ENCODE results near the gene PPP1R11.
A peak's percentile ranks its signal among the peaks of the same experiment; 100 is the strongest.

Gene PPP1R11

GRCh38 chr6:30100154-30100553 lies 33.2 kb downstream of the PPP1R11 start:
- Histone ChIP-seq H3K9ac (ENCODE audit: low read length) (no peak overlapping the region), H3K36me3 (ENCODE audit: control insufficient read depth, insufficient read depth, low read length) (no peaks in the 10 kb centered on the region), H3K27ac (ENCODE audit: low read depth, low read length) (no peak overlapping the region), H3K4me1 (ENCODE audit: control insufficient read depth, insufficient read depth, low read length) (peaks cover 31% of the 10 kb centered on the region), H3K27me3 (ENCODE audit: control insufficient read depth, insufficient read depth, low read length) (peaks cover 91% of the 10 kb centered on the region), H3K9me3 (ENCODE audit: control insufficient read depth, insufficient read depth, low read depth, low read length) (no peaks in the 10 kb centered on the region), H3K4me3 (ENCODE audit: low read depth, low read length) (peak overlapping the region; percentile 67)

GRCh38 chr6:30100585-30101443 lies 33.8 kb downstream of the PPP1R11 start:
- H3K4me3 ChIP-seq (ENCODE audit: low read depth, low read length): peak overlapping the region; percentile 67
- H3K27ac ChIP-seq (ENCODE audit: low read depth, low read length): no peak overlapping the region
- H3K36me3 ChIP-seq (ENCODE audit: control insufficient read depth, insufficient read depth, low read length): no peaks in the 10 kb centered on the region
- H3K4me1 ChIP-seq (ENCODE audit: control insufficient read depth, insufficient read depth, low read length): peaks cover 27% of the 10 kb centered on the region
- no peaks in the 10 kb centered on the region for H3K9me3 ChIP-seq (ENCODE audit: control insufficient read depth, insufficient read depth, low read depth, low read length)
- H3K27me3 ChIP-seq (ENCODE audit: control insufficient read depth, insufficient read depth, low read length): peaks cover 90% of the 10 kb centered on the region
- H3K9ac ChIP-seq (ENCODE audit: low read length): peak overlapping the region; percentile 2

DNA sequence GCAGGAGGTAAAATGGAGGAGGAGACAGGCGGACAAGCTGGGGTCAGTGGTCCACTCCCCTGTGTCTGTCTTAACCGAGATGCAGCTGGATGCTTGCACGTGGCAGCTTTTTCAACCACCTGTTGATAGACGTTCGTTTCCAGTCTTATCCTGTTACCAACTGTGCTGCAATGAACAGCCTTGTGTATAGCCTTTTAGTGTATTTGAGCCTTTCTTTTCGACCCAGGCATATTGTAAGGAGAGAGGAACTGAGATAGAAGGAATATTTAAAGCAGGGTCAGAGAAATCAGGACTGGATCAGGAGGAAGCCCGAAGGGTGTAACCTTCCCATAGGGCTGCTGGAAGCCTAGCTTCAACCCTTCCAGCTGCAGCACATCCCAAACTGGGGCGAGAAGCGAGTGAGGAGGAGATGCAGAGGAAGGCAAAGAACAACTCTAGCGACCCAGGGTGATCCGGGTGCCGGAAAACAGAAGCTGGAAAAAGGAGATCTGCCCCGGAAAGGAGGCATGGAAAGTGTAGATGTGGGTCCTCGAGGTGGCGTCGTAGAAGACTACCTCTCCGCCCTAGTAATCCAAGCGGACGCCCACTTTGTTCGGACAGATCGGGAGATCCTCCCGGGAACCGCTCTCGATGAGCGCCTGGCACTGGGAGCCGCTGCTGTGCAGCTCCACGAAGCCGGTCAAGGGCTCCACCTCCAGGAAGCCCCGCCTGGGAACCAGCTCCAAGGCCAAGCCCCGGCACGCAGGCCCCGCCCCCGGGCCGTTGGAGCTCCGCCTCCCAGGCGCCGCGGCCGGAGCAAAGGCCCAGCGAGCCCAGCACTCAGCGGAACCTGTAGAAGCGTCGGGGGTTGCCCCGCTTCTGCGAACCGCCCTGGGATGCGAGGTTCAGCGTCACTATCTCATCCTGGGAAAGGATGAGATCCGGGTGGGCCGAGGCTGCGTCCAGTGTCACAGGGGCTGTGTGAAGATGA lies 34.7 kb downstream of the PPP1R11 start:
- Histone ChIP-seq H3K9me3 (ENCODE audit: control insufficient read depth, insufficient read depth, low read depth, low read length) (no peaks in the 10 kb centered on the region), H3K9ac (ENCODE audit: low read length) (peak overlapping the region; percentile 25), H3K27me3 (ENCODE audit: control insufficient read depth, insufficient read depth, low read length) (peaks cover 91% of the 10 kb centered on the region), H3K36me3 (ENCODE audit: control insufficient read depth, insufficient read depth, low read length) (no peaks in the 10 kb centered on the region), H3K4me3 (ENCODE audit: low read depth, low read length) (peak overlapping the region; percentile 67), H3K27ac (ENCODE audit: low read depth, low read length) (no peak overlapping the region), H3K4me1 (ENCODE audit: control insufficient read depth, insufficient read depth, low read length) (peaks cover 27% of the 10 kb centered on the region)

- H3K27me3 ChIP-seq (ENCODE audit: control insufficient read depth, insufficient read depth, low read length): peaks cover 83% of the 10 kb centered on the region
- peaks cover 27% of the 10 kb centered on the region for H3K4me1 ChIP-seq (ENCODE audit: control insufficient read depth, insufficient read depth, low read length)
- no peaks in the 10 kb centered on the region for H3K9me3 ChIP-seq (ENCODE audit: control insufficient read depth, insufficient read depth, low read depth, low read length)
- no peak overlapping the region for H3K9ac ChIP-seq (ENCODE audit: low read length)
- peak overlapping the region; percentile 67 for H3K4me3 ChIP-seq (ENCODE audit: low read depth, low read length)
- H3K36me3 ChIP-seq (ENCODE audit: control insufficient read depth, insufficient read depth, low read length): no peaks in the 10 kb centered on the region
- no peak overlapping the region for H3K27ac ChIP-seq (ENCODE audit: low read depth, low read length)
Measured at GRCh38 chr6:30102414-30102969, 35.5 kb downstream of the PPP1R11 start.

DNA sequence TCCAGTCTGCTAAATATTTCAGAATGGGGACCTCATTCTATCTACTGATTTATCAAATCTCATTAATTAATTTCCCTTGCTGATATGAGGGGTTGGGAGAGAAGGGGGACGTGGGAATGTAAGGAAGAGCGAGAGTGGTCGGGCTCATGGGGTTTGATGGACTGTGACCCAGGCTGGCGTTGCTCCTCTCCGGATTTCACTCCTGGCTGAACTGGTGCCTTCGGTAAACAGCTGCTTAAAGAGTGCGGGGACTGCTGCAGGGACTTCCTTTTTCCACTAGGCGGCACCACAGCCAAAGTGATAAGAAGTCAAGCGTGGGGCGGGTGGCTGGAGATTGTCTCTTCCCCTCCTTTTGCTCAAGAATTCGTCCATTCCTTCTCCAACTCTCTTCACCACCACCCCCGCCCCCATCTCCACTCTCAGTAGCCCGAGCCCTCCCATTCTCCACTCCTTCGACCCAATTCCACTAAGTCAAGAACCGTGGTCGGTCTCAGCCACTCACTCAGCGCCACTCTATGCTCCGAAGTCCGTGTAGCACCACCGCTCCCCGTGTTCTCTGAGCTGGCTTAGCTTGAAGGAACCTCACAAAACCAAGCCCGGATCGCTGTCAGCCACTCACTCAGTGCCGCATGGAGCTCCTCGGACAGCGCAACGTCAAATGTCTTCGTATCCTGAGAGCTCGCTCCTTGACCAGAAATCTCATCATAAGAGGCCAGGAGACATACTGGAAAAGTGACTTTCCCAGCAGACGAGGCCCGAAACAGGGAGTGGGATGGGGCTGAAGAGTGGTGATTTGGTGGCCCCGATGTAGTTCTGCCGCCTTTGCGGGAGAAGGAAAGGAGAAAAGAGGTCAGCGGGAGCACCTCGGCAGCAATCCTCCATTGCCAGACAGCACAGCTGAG lies 36.2 kb downstream of the PPP1R11 start:
- H3K9ac ChIP-seq (ENCODE audit: low read length): peak overlapping the region; percentile 4
- peaks cover 27% of the 10 kb centered on the region for H3K4me1 ChIP-seq (ENCODE audit: control insufficient read depth, insufficient read depth, low read length)
- H3K27me3 ChIP-seq (ENCODE audit: control insufficient read depth, insufficient read depth, low read length): peaks cover 76% of the 10 kb centered on the region
- no peak overlapping the region for H3K27ac ChIP-seq (ENCODE audit: low read depth, low read length)
- H3K4me3 ChIP-seq (ENCODE audit: low read depth, low read length): peak overlapping the region; percentile 72
- H3K9me3 ChIP-seq (ENCODE audit: control insufficient read depth, insufficient read depth, low read depth, low read length): no peaks in the 10 kb centered on the region
- H3K36me3 ChIP-seq (ENCODE audit: control insufficient read depth, insufficient read depth, low read length): no peaks in the 10 kb centered on the region

- Histone ChIP-seq H3K4me3 (ENCODE audit: low read depth, low read length) (peak overlapping the region; percentile 72), H3K27ac (ENCODE audit: low read depth, low read length) (no peak overlapping the region), H3K36me3 (ENCODE audit: control insufficient read depth, insufficient read depth, low read length) (no peaks in the 10 kb centered on the region), H3K27me3 (ENCODE audit: control insufficient read depth, insufficient read depth, low read length) (peaks cover 75% of the 10 kb centered on the region), H3K9ac (ENCODE audit: low read length) (peak overlapping the region; percentile 4), H3K4me1 (ENCODE audit: control insufficient read depth, insufficient read depth, low read length) (peaks cover 27% of the 10 kb centered on the region), H3K9me3 (ENCODE audit: control insufficient read depth, insufficient read depth, low read depth, low read length) (no peaks in the 10 kb centered on the region)
Measured at GRCh38 chr6:30103872-30104179, 36.8 kb downstream of the PPP1R11 start.

DNA sequence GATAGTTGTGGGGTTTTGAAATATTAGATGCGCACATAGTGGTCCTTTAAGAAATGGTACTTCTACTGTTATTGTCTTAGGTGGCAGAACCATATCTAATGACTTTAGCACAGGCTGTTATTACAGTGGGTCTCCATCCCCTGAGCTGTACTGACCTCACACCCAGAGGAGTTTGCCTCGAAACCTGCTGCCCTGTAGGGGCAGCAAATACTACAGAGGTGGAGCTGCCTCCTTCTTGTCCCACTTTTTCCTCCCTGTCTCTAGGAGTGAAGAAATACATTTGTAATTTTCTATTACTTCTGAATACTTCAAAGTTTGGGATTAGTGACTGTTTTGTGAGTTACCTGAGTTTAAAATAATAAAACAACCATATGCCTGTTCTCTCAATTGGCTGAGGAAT lies 37.7 kb downstream of the PPP1R11 start:
- no peak overlapping the region for H3K4me3 ChIP-seq (ENCODE audit: low read depth, low read length)
- peaks cover 27% of the 10 kb centered on the region for H3K4me1 ChIP-seq (ENCODE audit: control insufficient read depth, insufficient read depth, low read length)
- no peak overlapping the region for H3K27ac ChIP-seq (ENCODE audit: low read depth, low read length)
- no peaks in the 10 kb centered on the region for H3K9me3 ChIP-seq (ENCODE audit: control insufficient read depth, insufficient read depth, low read depth, low read length)
- H3K27me3 ChIP-seq (ENCODE audit: control insufficient read depth, insufficient read depth, low read length): peaks cover 72% of the 10 kb centered on the region
- no peaks in the 10 kb centered on the region for H3K36me3 ChIP-seq (ENCODE audit: control insufficient read depth, insufficient read depth, low read length)
- no peak overlapping the region for H3K9ac ChIP-seq (ENCODE audit: low read length)

DNA sequence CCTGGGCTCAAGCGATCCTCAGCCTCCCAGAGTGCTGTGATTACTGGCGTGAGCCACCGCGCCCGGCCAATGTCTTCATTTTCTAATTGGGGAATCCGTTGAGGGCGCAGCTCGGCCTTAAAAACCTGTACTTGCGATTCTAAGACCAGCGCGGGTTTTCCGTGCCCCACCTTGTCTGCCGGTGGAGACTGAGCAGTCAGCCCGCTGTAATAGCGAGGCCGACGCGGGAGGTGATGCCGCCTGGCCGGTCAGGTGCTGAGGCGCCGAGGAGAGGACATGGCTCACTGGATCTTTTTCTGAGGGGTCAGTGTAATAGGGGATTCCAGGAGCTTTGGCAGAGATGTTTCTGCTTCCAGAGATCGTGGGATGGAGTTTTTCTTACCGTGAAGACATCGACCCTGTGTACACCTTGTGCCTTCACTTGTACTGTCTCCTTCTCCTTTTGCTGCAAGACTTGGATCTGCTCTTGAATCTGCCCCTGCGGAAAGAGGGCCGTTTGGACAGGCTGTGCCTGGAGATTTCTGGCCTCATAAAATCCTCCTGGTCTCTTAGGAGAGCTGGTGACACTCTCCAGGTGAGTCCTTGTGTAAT lies 44.4 kb downstream of the PPP1R11 start:
- no peaks in the 10 kb centered on the region for H3K9me3 ChIP-seq (ENCODE audit: control insufficient read depth, insufficient read depth, low read depth, low read length)
- no peak overlapping the region for H3K4me3 ChIP-seq (ENCODE audit: low read depth, low read length)
- no peaks in the 10 kb centered on the region for H3K36me3 ChIP-seq (ENCODE audit: control insufficient read depth, insufficient read depth, low read length)
- H3K9ac ChIP-seq (ENCODE audit: low read length): no peak overlapping the region
- no peaks in the 10 kb centered on the region for H3K4me1 ChIP-seq (ENCODE audit: control insufficient read depth, insufficient read depth, low read length)
- H3K27me3 ChIP-seq (ENCODE audit: control insufficient read depth, insufficient read depth, low read length): peaks cover 52% of the 10 kb centered on the region
- no peak overlapping the region for H3K27ac ChIP-seq (ENCODE audit: low read depth, low read length)

DNA sequence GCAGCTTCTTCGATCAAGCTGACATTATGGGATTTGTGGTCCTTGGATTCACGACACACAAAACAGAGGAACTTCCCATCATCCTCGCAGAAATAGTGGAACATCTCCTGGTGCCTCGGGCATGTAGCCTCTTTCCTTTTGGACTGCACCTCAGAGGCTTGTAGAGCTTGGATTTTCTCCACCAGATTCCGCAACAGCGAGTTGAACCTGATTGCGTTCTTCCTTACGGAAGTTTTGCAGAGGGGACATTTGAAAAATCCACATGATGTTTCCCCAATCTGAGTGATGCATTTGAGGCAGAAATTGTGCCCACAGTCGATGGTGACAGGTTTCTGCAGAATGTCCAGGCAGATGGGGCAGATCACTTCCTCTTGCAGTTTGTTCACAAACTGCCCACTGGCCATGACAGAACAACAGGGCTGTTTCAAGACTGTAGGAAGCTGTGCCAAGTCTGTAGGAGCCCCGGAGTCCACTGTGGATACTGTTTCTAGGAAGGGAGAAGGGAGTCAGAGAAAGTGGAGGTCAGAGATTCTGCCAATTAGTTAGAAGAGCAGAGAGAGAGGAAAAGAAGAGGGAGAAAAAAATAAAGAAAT lies 45.5 kb downstream of the PPP1R11 start:
- Histone ChIP-seq H3K4me1 (ENCODE audit: control insufficient read depth, insufficient read depth, low read length) (no peaks in the 10 kb centered on the region), H3K27me3 (ENCODE audit: control insufficient read depth, insufficient read depth, low read length) (peaks cover 52% of the 10 kb centered on the region)

More for the DNA sequence above, 45.5 kb downstream of the PPP1R11 start:
- H3K27ac ChIP-seq (ENCODE audit: low read depth, low read length): no peak overlapping the region
- no peak overlapping the region for H3K9ac ChIP-seq (ENCODE audit: low read length)
- H3K4me3 ChIP-seq (ENCODE audit: low read depth, low read length): no peak overlapping the region
- no peaks in the 10 kb centered on the region for H3K36me3 ChIP-seq (ENCODE audit: control insufficient read depth, insufficient read depth, low read length)
- no peaks in the 10 kb centered on the region for H3K9me3 ChIP-seq (ENCODE audit: control insufficient read depth, insufficient read depth, low read depth, low read length)
